Thoracic aorta (tissue), 2 donors: ENCODE measurements around the gene NEAT1. TPM values are rescaled to one million over a fixed set of nuclear protein-coding genes. Genes with fewer than 3 reads are reported as not detected.
A peak's percentile ranks its signal among the peaks of the same experiment; 100 is the strongest.
"Not testable (repeated sequence)": the region's sequence is repeated elsewhere in the genome, so short reads cannot be mapped to it uniquely, and the experiment has no call there.

Experiments
- ATAC-seq: fragments of 150-250 bp; one replicate; pipeline ENCODE4 v1.8.0; 2017; ENCODE audit warnings: low read depth; ENCODE audit not compliant: insufficient number of reproducible peaks, low FRiP score
- DNase-seq: peaks from one replicate; pipeline ENCODE4 v3.0.0-alpha.2; 2020; ENCODE audit warnings: low spot score
- H3K27ac ChIP-seq, 2 donors: fragments of 200-600 bp; sonication (generic); 1 replicate in 1 of 2; 2 replicates in 1 of 2; pipeline ENCODE4 v1.5.1; 2016; ENCODE audit warnings: mild to moderate bottlenecking in 2 of 2, moderate library complexity in 2 of 2
- H3K27me3 ChIP-seq: fragments of 200-600 bp; sonication (generic); replicated peaks from 2 replicates; pipeline ENCODE4 v1.6.0; 2016; ENCODE audit warnings: mild to moderate bottlenecking; ENCODE audit not compliant: insufficient read depth
- H3K36me3 ChIP-seq: fragments of 200-600 bp; sonication (generic); one replicate; pipeline ENCODE4 v1.5.1; 2016
- H3K4me1 ChIP-seq, 2 donors: fragments of 200-600 bp; sonication (generic); 1 replicate in 1 of 2; 2 replicates in 1 of 2; pipeline versions ENCODE4 v1.5.1 to v1.6.0; 2016; ENCODE audit warnings: low read depth in 2 of 2, mild to moderate bottlenecking in 1 of 2; ENCODE audit not compliant: control insufficient read depth in 1 of 2
- H3K4me3 ChIP-seq: fragments of 200-600 bp; sonication (generic); 2 replicates; pipeline ENCODE4 v1.5.1; 2016; ENCODE audit warnings: mild to moderate bottlenecking
- H3K9me3 ChIP-seq: fragments of 200-600 bp; sonication (generic); 2 replicates; pipeline ENCODE4 v1.5.1; 2016
- total RNA-seq, 2 donors: library from RNA; depleted of rRNA; stranded (reverse); fragments of >200 nt; gene quantifications; one replicate each; pipeline versions ENCODE4 v1.1.0 to v1.2.3, GENCODE V29; 2016
- TF ChIP-seq, protein P1 (sequence below): fragments of 200-600 bp; sonication (generic); IDR thresholded peaks from one replicate; pipeline ENCODE4 v1.5.1; 2019; ENCODE audit warnings: antibody characterized with exemption

NEAT1 gene
- total RNA-seq, 2 donors from 2014 or later = 848 to 1,659 TPM

DNA sequence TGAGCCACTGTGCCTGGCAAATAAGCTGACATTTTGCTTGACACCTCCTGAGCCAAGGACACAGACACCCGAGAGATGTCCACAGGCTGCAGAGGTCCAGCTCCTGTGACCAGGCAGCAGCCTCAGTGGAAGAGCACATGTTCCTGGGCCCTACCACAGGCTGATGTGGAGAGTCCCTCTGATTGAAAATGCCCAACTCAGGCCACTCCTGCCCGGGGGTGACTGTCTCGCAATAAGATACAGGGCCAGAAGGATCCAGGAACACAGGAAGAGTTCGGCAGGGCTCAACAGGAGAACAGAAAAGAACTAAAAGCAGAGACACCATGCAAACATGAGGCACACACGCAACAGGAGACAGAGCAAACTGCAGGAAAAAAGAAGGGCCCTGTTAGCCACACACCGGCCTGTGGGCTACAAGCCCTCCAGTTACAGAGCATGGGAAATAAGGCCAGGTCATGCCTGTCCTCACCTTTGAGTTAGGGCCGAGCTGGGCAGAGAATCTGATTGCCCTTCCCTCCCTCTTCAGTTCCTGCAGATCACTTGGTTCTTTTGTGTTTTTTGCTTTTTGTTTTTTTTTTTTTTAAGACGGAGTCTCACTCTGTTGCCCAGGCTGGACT is 47.9 kb downstream of the NEAT1 start:
- Histone ChIP-seq H3K4me1 (peaks cover 27 to 34% of the 10 kb centered on the region in 2 donors), H3K4me3 (peak overlapping the region; percentile 63), H3K27me3 (no peaks in the 10 kb centered on the region), H3K9me3 (no peaks in the 10 kb centered on the region), H3K36me3 (no peaks in the 10 kb centered on the region), H3K27ac (peak overlapping the region; percentile 100)
- ATAC-seq (no peak), DNase-seq (no peak)
- TF ChIP-seq, protein P1, sequence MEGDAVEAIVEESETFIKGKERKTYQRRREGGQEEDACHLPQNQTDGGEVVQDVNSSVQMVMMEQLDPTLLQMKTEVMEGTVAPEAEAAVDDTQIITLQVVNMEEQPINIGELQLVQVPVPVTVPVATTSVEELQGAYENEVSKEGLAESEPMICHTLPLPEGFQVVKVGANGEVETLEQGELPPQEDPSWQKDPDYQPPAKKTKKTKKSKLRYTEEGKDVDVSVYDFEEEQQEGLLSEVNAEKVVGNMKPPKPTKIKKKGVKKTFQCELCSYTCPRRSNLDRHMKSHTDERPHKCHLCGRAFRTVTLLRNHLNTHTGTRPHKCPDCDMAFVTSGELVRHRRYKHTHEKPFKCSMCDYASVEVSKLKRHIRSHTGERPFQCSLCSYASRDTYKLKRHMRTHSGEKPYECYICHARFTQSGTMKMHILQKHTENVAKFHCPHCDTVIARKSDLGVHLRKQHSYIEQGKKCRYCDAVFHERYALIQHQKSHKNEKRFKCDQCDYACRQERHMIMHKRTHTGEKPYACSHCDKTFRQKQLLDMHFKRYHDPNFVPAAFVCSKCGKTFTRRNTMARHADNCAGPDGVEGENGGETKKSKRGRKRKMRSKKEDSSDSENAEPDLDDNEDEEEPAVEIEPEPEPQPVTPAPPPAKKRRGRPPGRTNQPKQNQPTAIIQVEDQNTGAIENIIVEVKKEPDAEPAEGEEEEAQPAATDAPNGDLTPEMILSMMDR = no peak

DNA sequence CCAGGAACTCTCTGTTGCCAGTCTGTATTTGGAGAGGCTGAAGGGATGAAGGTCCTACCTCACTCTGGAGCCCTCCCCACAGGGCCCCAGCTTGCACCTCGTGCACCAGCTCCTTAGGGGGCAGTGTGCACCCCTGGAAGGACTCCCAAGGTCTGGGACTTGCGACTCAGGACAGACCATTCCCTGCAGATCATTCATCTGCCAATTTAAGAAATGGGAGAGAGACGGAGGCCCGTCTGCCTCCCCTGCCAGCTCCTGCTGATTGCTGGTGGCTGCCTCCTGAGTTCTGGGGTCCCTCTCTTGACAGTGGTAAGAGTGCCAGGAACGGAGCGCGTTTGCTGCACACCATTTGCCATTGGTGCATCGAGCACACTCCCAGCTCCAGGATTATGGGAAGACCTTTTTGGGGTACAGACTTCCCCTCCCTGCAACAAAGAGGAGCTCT is 48.9 kb downstream of the NEAT1 start:
- Histone ChIP-seq H3K9me3 (no peaks in the 10 kb centered on the region), H3K4me3 (peak overlapping the region; percentile 63), H3K27me3 (no peaks in the 10 kb centered on the region), H3K4me1 (peaks cover 33 to 43% of the 10 kb centered on the region in 2 donors), H3K36me3 (no peaks in the 10 kb centered on the region), H3K27ac (peak overlapping the region; percentile 100)
- TF ChIP-seq, protein P1 = peak; percentile 65
- DNase-seq (peak; percentile 56), ATAC-seq (peak; percentile 73)

DNA sequence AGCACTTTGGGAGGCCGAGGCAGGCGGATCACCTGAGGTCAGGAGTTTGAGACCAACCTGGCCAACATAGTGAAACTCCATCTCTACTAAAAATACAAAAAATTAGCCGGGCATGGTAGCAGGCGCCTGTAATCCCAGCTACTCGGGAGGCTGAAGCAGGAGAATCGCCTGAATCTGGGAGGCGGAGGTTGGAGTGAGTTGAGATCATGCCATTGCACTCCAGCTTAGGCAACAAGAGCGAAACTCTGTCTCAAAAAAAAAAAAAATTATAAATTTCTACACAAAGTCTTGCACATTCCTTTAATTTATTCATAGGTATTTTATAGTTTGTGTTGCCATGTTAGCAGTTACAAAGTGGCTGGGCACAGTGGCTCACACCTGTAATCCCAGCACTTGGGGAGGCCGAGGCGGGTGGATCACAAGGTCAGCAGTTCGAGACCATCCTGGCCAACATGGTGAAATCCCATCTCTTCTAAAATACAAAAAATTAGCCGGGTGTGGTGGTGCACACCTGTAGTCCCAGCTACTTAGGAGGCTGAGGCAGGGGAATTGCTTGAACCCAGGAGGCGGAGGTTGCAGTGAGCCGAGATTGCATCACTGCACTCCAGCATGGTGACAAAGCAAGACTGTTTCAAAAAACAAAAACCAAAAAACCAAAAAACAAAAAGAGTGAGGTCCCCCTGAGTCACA is 50.1 kb downstream of the NEAT1 start:
- Histone ChIP-seq H3K27ac (peak overlapping the region; percentile 100), H3K4me3 (peak overlapping the region; percentile 63), H3K4me1 (peaks cover 34 to 49% of the 10 kb centered on the region in 2 donors)
- not testable (repeated sequence) for H3K36me3 ChIP-seq, ATAC-seq, H3K9me3 ChIP-seq, DNase-seq, H3K27me3 ChIP-seq

DNA sequence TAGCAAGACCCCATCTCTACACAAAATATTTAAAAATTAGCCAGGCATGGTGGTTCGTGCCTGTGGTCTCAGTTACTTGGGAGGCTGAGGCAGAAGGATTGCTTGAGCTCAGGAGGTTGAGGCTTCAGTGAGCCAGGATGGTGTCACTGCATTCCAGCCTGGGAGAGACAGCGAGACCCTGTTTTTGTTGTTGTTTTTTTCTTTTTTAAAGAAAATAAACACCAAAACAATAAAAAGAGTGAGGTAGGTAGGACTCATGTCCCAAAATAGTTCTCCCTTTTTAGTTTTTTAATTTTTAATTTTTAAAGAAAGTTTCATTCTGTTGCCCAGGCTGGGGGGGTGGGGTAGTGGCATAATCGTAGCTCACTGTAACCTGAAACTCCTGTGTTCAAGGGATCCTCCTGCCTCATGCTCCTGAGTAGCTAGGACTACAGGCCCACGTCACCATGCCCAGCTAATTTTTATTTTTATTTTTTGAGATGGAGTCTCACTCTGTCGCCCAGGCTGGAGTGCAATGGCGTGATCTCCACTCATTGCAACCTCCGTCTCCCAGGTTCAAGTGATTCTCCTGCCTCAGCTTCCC is 50.8 kb downstream of the NEAT1 start:
- Histone ChIP-seq H3K36me3 (no peaks in the 10 kb centered on the region), H3K27me3 (no peaks in the 10 kb centered on the region), H3K4me1 (peaks cover 41 to 55% of the 10 kb centered on the region in 2 donors), H3K9me3 (no peaks in the 10 kb centered on the region), H3K27ac (peak overlapping the region; percentile 100), H3K4me3 (peak overlapping the region; percentile 63)
- ATAC-seq (no peak), DNase-seq (no peak)
- TF ChIP-seq, protein P1 = no peak

DNA sequence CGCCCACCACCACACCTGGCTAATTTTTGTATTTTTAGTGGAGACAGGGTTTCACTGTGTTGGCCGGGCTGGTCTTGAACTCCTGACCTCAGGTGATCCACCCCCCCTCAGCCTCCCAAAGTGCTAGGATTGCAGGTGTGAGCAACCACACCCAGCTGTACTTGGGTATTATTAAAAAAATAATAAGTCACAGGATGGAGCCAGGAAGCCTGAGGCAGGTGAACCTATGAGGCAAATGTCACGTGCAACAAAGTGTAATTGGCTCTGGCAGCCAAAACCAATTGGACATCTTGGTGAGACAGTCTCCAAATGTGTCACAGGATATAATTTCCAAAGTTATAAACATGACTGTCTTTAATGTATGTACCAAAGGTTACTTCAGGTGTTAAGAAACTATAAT is 52.3 kb downstream of the NEAT1 start:
- Histone ChIP-seq H3K4me3 (no peak overlapping the region), H3K9me3 (no peaks in the 10 kb centered on the region), H3K27ac (peak overlapping the region in 1 of 2 donors; percentile 98), H3K36me3 (no peaks in the 10 kb centered on the region), H3K4me1 (peaks cover 44 to 69% of the 10 kb centered on the region in 2 donors), H3K27me3 (no peaks in the 10 kb centered on the region)
- ATAC-seq (no peak), DNase-seq (no peak)
- TF ChIP-seq, protein P1 = no peak
